GM12878 (cell line): ENCODE results near the gene ABHD1. TPM values are rescaled to one million over a fixed set of nuclear protein-coding genes. Genes with fewer than 3 reads are reported as not detected.

Experiments
- ATAC-seq: fragments of 200-7000 bp; cut with Tn5 transposase; 3 replicates; pipeline ENCODE4 v1.9.1; 2020; ENCODE audit warnings: mild to moderate bottlenecking, moderate library complexity
- BruUV-seq: library from RNA; stranded (reverse); fragments of 400-500 nt; replicated peaks from 2 replicates; lab custom pipeline; 2021; lab: Mats Ljungman, UMichigan
- CTCF ChIA-PET: fragments of 300-600 bp; sonication (Branson Sonifier 250); formaldehyde crosslinking; extraction: SDS; loops from one replicate; lab custom pipeline; 2021; ENCODE audit warnings: inconsistent platforms; lab: Yijun Ruan, JAX
- POLR2A ChIA-PET: fragments of 350-600 bp; formaldehyde crosslinking; extraction: SDS; loops from one replicate; lab custom pipeline; 2021; ENCODE audit warnings: inconsistent platforms; lab: Charles Lee
- RAD21 ChIA-PET: fragments of 300-600 bp; sonication (Branson Sonifier 250); formaldehyde crosslinking; loops from one replicate; lab custom pipeline; 2023; ENCODE audit warnings: antibody characterized with exemption; ENCODE audit not compliant: unreplicated experiment; lab: Charles Lee
- SMC1A ChIA-PET: fragments of 300-600 bp; sonication (Branson Sonifier 250); formaldehyde crosslinking; loops from one replicate; lab custom pipeline; 2023; ENCODE audit not compliant: unreplicated experiment, uncharacterized antibody; lab: Charles Lee
- DNase-seq: peaks from one replicate; pipeline ENCODE4 v3.0.0-alpha.2; 2011; ENCODE audit warnings: low read depth, low spot score
- FAIRE-seq: peaks from 3 replicates; lab custom pipeline; 2011; peaks lifted over from hg19 to GRCh38; lab: Jason Lieb, UNC
- H2AFZ ChIP-seq: 2 replicates; pipeline ENCODE4 v1.6.0; 2011; ENCODE audit warnings: low read depth, low read length, control low read depth; ENCODE audit not compliant: control insufficient read depth
- H3K27ac ChIP-seq: 2 replicates; pipeline ENCODE4 v1.5.1; 2011; ENCODE audit warnings: control low read depth; ENCODE audit not compliant: control insufficient read depth, insufficient read depth
- H3K27me3 ChIP-seq, 2 experiments: replicated peaks in 1 of 2; 2 replicates each; pipeline versions ENCODE4 v1.6.0 to v1.6.1; 2011; ENCODE audit warnings: low read length in 1 of 2; ENCODE audit not compliant: control insufficient read depth in 2 of 2, insufficient read depth in 2 of 2
- H3K36me3 ChIP-seq, 2 experiments: 2 replicates each; pipeline ENCODE4 v1.5.1; 2011; ENCODE audit warnings: low read length in 1 of 2; ENCODE audit not compliant: control insufficient read depth in 2 of 2, insufficient read depth in 2 of 2
- H3K4me1 ChIP-seq: 2 replicates; pipeline ENCODE4 v1.6.1; 2011; ENCODE audit warnings: mild to moderate bottlenecking, low read length, moderate library complexity, mixed read lengths; ENCODE audit not compliant: control insufficient read depth, insufficient read depth
- H3K4me2 ChIP-seq: 2 replicates; pipeline ENCODE4 v1.6.0; 2011; ENCODE audit warnings: control low read depth; ENCODE audit not compliant: control insufficient read depth, insufficient read depth
- H3K4me3 ChIP-seq: fragments of 200-600 bp; sonication (generic); 2 replicates; pipeline ENCODE4 v1.5.1; 2016
- H3K79me2 ChIP-seq: 2 replicates; pipeline ENCODE4 v1.6.0; 2011; ENCODE audit warnings: low read length; ENCODE audit not compliant: control insufficient read depth, insufficient read depth
- H3K9ac ChIP-seq: 2 replicates; pipeline ENCODE4 v1.8.0; 2011; ENCODE audit warnings: low read length, control low read depth, mixed read lengths; ENCODE audit not compliant: control insufficient read depth, insufficient read depth
- H3K9me3 ChIP-seq: replicated peaks from 3 replicates; pipeline ENCODE4 v1.5.1; 2011; ENCODE audit warnings: mild to moderate bottlenecking, low read length; ENCODE audit not compliant: control insufficient read depth, insufficient read depth
- H4K20me1 ChIP-seq: 2 replicates; pipeline ENCODE4 v1.6.0; 2011; ENCODE audit not compliant: control insufficient read depth, insufficient read depth
- GATAD2B ChIP-seq: fragments of 450-650 bp; conservative IDR thresholded peaks from 2 replicates; pipeline ENCODE4 v1.6.1; 2017; ENCODE audit warnings: low read depth, mild to moderate bottlenecking, moderate library complexity
- IKZF2 ChIP-seq, 2 experiments: fragments of 450-650 bp; IDR thresholded peaks; 2 replicates each; pipeline ENCODE4 v1.6.1; 2017; ENCODE audit warnings: mild to moderate bottlenecking in 2 of 2, moderate library complexity in 2 of 2
- RBBP5 ChIP-seq: fragments of 200-600 bp; sonication (generic); conservative IDR thresholded peaks from 2 replicates; pipeline ENCODE4 v1.6.1; 2016
- RCOR1 ChIP-seq: conservative IDR thresholded peaks from 2 replicates; pipeline ENCODE4 v1.6.1; 2012; ENCODE audit warnings: low read depth, low read length, improper control_type of control experiment
- SPI1 ChIP-seq: IDR thresholded peaks from 2 replicates; pipeline ENCODE4 v1.6.1; 2011; ENCODE audit warnings: low read depth, mild to moderate bottlenecking, low read length, moderate library complexity, borderline replicate concordance; ENCODE audit not compliant: insufficient read depth
- SREBF1 ChIP-seq: IDR thresholded peaks from 2 replicates; pipeline ENCODE4 v1.6.1; 2012; ENCODE audit warnings: mild to moderate bottlenecking, low read length
- ZNF622 ChIP-seq: fragments of 450-650 bp; IDR thresholded peaks from 2 replicates; pipeline ENCODE4 v1.6.1; 2017; ENCODE audit warnings: mild to moderate bottlenecking, inconsistent platforms
- WGBS: methylation state at CpG from one replicate; pipeline ENCODE4 v1.1.6; 2016; ENCODE audit warnings: low lambda C conversion rate; ENCODE audit not compliant: insufficient replicate concordance, insufficient coverage; ENCODE audit errors: missing lambda C conversion rate; 5-methylcytosine and 5-hydroxymethylcytosine counted together
- in situ Hi-C: fragments of 300-500 bp; cut with MboI; formaldehyde crosslinking; loops from 9 replicates; pipeline ENCODE4 v1.14.3; 2018; ENCODE audit warnings: mixed read lengths
- intact Hi-C: fragments of 100-400 bp; cut with micrococcal nuclease; formaldehyde crosslinking; loops from one replicate; pipeline ENCODE4 v1.14.2; 2022; ENCODE audit not compliant: unreplicated experiment
- polyA plus RNA-seq, 11 experiments: library from polyadenylated mRNA; depleted of rRNA in 4 of 11; unstranded in 6 of 11; stranded (reverse) in 5 of 11; fragments of >200 nt; fragmentation: Nextera tagmentation in 4 of 11; fragmentation: Illumina TruSeq in 1 of 11; extraction: Ambion mirVana in 4 of 11; extraction: Trizol in 1 of 11; gene quantifications; 1 replicate in 1 of 11; 2 replicates in 10 of 11; pipeline versions ENCODE4 v1.2.1 to v1.2.3, GENCODE V29; 2011 to 2016; ENCODE audit warnings: inconsistent platforms in 2 of 11, missing spikeins in 2 of 11, low read depth in 1 of 11
- total RNA-seq, 4 experiments: library from RNA; depleted of rRNA in 3 of 4; stranded (reverse); fragments of >200 nt in 3 of 4; fragmentation: Illumina TruSeq in 1 of 4; extraction: Trizol in 1 of 4; gene quantifications; 2 replicates each; pipeline versions ENCODE4 v1.2.1 to v1.2.3, GENCODE V29; 2013 to 2021
- TF ChIP-seq, protein P1 (sequence below): IDR thresholded peaks from 2 replicates; pipeline ENCODE4 v1.6.1; 2011; ENCODE audit warnings: borderline replicate concordance, low read depth, mild to moderate bottlenecking, moderate library complexity, mixed read lengths, low read length; ENCODE audit not compliant: insufficient read depth; ENCODE audit errors: extremely low read length
- TF ChIP-seq, protein P2 (sequence below): IDR thresholded peaks from 2 replicates; pipeline ENCODE4 v1.6.1; 2011; ENCODE audit warnings: mild to moderate bottlenecking, low read depth, low read length, moderate library complexity; ENCODE audit not compliant: insufficient replicate concordance
- TF ChIP-seq, protein P3 (sequence below): IDR thresholded peaks from 2 replicates; pipeline ENCODE4 v1.6.1; 2012; ENCODE audit warnings: low read depth, low read length, improper control_type of control experiment

ABHD1 gene
- total and polyA plus RNA-seq, 10 of the 15 experiments (the other 5 are each of a cell fraction or from before 2014, with no cell fraction given) = 0.04 to 0.35 (median 0.17) TPM; not detected in 2

GRCh38 chr2:27177441-27178351, 54.1 kb downstream of the ABHD1 start:
- Histone ChIP-seq H3K4me3 (no peak overlapping the region), H3K27me3 (no peaks in the 10 kb centered on the region; a peak in 1 of 4 replicates), H2AFZ (no peak overlapping the region), H3K27ac (no peak overlapping the region), H3K4me1 (peaks cover 6% of the 10 kb centered on the region; the same call in 1 of the 2 replicates), H3K9ac (no peak overlapping the region), H3K79me2 (no peaks in the 10 kb centered on the region), H3K36me3 (no peaks in the 10 kb centered on the region), H4K20me1 (no peaks in the 10 kb centered on the region), H3K9me3 (no peaks in the 10 kb centered on the region), H3K4me2 (no peak overlapping the region)
- no peak for ATAC-seq
- POLR2A ChIA-PET = interaction anchor here (1.0 kb wide), 1 partner anchor 10 kb away, joined by 3 read pairs; no protein-coding TSS in a partner anchor
- CTCF ChIA-PET = interaction anchor here (0.6 to 0.7 kb wide), 2 partner anchors 68 to 102 kb away, joined by 3 read pairs; no protein-coding TSS in a partner anchor
- WGBS = 34% methylated on average over 15 of the region's 15 CpGs
- BruUV-seq = no TSS peak
- no peak for TF ChIP-seq GATAD2B
- no peak for TF ChIP-seq SREBF1
- no peak for TF ChIP-seq ZNF622
- TF ChIP-seq IKZF2 (IDR thresholded peaks at IDR 0.05) = no peak
- TF ChIP-seq, protein P1, sequence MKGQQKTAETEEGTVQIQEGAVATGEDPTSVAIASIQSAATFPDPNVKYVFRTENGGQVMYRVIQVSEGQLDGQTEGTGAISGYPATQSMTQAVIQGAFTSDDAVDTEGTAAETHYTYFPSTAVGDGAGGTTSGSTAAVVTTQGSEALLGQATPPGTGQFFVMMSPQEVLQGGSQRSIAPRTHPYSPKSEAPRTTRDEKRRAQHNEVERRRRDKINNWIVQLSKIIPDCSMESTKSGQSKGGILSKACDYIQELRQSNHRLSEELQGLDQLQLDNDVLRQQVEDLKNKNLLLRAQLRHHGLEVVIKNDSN = no peak
- no peak for TF ChIP-seq RCOR1
- TF ChIP-seq, protein P2, sequence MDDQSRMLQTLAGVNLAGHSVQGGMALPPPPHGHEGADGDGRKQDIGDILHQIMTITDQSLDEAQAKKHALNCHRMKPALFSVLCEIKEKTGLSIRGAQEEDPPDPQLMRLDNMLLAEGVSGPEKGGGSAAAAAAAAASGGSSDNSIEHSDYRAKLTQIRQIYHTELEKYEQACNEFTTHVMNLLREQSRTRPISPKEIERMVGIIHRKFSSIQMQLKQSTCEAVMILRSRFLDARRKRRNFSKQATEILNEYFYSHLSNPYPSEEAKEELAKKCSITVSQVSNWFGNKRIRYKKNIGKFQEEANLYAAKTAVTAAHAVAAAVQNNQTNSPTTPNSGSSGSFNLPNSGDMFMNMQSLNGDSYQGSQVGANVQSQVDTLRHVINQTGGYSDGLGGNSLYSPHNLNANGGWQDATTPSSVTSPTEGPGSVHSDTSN = no peak
- TF ChIP-seq, protein P3, sequence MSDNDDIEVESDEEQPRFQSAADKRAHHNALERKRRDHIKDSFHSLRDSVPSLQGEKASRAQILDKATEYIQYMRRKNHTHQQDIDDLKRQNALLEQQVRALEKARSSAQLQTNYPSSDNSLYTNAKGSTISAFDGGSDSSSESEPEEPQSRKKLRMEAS = no peak
- no peak for TF ChIP-seq RBBP5
- TF ChIP-seq SPI1 = no peak
- RAD21 ChIA-PET = no interaction called here
- intact Hi-C loops = loop anchor here (10.0 kb wide), 1 partner anchor 107 kb away; the partner anchor contains the start of gene TRIM54
- SMC1A ChIA-PET = interaction anchor here (2.0 kb wide), 1 partner anchor 78 kb away, joined by 4 read pairs; no protein-coding TSS in a partner anchor
- in situ Hi-C loops = no loop called here
- no peak for FAIRE-seq
- no peak for DNase-seq
